Stimulated activated CD4-positive, alpha-beta T cell treated with anti-CD3 and anti-CD28 coated beads, Interleukin-12 subunit alpha, Interleukin-12 subunit beta, amount 100 ng/mL, for 24 hours (primary cell): Measurements from ENCODE around the gene TRIM17.

Experiments used
- DNase-seq, 2 experiments: peaks; one replicate each; pipeline ENCODE4 v3.0.0-alpha.2; 2020; ENCODE audit warnings: low read depth in 2 of 2

Gene TRIM17

DNA sequence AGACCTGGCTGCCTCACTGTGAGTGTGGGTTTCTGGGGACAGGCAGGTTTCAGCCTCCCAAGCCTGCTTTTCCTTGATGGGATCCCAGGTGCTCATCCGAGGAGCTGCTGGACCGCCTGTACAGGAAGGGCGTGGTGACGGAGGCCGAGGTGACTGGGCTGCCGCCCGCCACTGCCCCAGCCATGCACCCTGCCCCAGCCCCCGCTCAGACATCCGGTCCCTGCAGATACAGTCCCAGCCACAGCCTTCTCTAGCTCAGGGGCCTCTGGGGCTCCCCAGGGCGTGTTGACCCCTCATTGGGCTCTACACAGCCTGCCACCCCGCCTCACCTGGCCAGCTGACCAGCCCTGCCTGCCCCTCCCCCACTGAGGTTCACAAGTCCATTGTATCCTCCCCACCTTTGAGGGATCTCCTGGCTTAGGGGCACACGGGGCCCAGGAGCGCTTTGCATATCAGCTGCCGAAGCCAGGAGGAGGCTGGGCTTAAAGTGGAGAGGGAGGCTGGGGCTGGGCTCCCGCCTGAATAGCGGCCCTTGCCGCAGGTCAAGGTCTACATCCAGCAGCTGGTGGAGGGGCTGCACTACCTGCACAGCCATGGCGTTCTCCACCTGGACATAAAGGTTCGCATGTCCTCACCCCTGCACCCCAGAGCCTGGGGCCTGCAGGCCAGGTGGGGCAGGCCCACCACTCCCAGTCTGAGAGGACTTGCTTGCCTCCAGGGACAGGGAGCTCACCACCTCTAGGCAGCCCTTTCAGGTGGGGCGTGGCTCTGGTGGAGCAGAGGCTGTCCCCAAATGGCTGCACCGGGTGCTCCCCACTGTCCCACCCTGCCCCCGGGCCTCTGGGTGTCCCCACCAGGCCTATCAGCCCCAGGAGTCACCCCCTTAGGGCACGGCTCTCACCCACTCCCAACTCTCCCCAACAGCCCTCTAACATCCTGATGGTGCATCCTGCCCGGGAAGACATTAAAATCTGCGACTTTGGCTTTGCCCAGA lies 48.6 kb downstream of the TRIM17 start:
- DNase-seq, result no peak

DNA sequence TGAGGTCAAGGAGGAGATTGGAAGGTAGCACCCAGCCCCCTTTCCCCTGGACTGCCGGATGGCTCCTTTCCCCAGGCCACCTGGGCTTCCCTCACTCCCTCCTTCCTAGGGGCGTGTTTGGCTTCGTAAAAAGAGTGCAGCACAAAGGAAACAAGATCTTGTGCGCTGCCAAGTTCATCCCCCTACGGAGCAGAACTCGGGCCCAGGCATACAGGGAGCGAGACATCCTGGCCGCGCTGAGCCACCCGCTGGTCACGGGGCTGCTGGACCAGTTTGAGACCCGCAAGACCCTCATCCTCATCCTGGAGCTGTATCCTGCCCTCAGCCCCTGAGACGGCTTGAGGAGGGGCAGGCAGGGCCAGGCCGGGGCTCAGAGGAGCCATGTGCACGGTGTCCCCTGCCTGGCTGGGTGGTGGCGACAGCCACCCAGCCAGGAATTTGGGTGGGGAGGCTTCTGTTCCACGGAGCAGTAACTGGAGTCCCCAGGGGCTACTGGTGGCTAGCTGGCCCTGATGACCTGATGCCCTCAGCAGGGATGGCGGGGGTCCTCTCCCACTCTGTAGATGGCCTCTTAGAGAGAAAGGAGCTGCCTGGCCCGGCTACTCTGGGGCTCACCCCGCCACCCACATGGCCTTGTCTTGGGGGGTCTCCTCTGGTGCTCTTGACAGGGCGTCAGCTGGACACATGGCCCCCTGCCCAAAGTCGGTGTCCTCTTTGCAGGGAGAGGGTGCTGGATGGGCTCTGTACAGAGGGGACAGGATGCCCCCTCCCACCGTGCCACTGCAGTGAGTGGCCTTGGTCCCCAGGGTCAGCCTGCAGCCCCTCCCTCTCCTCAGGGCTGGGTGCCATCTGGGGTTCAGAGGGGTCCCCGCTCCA lies 49.6 kb downstream of the TRIM17 start:
- no peak for DNase-seq

DNA sequence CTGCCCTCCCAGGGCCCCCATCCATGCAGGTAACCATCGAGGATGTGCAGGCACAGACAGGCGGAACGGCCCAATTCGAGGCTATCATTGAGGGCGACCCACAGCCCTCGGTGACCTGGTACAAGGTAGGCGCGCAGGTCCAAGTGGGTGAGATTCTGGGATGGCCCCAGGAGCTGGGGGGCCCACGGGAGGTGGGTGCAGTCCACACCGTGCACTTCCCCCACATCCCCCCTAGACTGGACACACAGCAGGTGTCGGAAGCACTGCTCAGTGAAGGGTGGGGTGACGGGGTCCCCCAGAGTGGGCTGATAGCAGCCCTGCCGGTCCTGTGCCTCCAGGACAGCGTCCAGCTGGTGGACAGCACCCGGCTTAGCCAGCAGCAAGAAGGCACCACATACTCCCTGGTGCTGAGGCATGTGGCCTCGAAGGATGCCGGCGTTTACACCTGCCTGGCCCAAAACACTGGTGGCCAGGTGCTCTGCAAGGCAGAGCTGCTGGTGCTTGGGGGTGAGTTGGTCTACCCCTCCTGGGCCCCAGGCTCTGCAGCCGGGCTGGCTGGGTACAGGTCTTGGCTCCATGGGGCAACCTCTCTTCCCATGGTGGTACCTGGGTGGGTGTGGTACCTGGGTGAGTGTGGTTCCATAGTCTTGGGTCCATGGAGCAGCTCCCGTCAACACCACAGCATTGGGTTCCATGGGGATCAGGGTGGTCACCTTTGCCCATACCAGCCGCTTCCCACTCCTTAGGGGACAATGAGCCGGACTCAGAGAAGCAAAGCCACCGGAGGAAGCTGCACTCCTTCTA lies 50.4 kb downstream of the TRIM17 start:
- no peak for DNase-seq

DNA sequence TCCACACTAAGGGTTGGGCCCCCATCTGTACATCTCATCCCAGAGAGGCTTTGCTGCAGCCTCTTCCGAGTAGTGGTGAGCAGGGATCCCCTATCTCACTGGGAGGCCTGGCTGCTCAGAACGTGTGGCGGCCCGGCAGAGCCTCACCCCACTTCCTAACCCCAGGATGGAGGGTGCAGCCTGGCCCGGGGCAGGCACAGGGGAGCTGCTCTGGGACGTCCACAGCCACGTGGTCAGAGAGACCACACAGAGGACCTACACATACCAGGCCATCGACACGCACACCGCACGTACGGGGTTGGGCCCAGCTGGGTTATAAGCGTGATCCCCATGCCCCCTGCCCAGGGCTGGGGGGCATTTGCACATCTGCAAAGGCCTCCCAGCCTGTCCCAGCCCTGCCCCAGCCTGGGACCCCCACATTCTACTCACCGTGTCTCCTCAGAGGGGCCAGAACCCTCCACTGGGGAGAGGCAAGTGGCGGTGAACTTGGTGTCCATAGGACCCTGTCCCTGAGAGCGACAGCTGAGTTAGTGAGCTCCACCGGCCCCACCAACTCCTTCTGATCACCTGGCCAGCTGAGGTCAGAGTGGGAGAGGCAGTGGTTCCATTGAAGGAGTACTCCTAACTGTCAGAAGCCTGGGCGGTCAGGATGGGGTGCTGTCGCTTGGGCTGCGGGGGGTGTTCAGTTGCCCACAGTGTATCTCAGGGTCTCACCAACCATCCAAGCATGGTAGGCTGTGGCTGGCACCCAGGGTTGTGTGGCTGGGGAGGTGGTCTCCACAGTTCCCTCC lies 51.2 kb downstream of the TRIM17 start:
- no peak for DNase-seq

DNA sequence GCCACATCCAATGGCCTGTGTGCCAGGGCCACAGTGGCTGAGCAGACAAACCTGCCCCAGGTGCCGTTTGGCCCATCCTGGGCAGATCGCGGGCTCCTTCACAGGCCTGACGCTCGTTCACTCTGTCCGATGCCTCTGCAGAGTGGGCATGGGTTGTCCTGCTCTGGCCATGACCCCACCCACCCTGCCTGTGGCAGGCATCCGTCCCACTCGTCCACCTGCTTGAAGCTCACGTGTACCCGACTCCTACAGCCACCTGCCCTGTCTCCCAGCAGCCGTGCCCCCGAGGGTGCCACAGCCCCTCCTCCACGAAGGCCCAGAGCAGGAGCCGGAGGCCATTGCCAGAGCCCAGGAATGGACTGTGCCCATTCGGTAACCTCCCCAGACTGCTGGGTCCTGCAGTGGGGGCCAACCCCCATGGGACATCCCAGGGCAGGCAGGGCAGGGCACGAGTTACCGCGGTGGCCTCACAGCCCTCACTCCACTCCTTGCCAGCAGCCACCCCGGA lies 51.9 kb downstream of the TRIM17 start:
- no peak for DNase-seq

DNA sequence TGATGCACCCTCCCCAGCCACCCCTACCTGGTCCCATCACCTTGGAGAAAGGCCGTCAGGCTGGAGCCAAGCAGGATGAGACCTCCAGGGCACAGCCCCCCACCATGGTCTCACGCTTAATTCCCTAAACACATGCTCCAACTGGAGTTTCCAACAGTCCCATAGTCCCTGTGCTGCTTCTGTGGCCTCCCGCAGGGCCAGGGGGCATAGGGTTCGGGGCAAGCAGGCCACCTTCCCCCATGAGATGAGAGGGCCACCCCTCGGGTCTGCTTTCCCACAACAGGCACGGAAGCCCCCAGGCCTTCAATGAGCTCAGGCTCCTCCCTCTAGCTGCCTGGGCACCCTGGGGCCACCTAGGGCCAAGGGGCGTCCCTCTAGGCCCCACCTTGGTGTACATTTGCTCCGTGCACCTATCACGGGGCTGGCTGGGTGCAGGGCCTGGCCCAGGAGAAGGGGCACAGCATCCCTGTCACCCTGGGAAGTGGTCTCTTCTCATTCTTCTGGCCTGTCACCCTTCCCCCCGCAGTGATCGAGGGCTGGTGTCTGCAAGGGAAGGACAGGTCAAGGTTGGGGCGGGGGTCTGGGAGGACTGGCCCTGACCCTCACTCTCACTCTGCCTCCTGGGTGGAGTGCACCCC lies 52.5 kb downstream of the TRIM17 start:
- DNase-seq, result no peak

DNA sequence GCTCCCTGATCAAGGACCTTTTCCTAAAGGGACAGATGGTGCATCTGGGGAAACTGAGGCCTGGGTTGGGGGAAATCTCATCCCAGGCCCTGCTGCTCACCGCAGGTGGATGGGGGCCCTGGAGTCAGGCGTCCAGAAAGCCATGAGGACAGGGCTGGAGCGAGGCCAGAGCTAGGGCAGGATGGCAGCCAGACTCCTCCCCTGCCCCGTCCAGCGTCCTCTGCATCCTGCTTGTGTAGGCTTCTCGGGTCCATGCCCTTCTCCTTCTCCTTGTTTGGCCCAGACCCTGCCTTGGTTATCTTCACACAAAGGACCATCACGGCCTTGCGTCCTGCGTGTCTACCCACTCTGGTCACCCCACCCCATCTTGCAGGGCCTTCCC lies 53.0 kb downstream of the TRIM17 start:
- DNase-seq, result no peak

DNA sequence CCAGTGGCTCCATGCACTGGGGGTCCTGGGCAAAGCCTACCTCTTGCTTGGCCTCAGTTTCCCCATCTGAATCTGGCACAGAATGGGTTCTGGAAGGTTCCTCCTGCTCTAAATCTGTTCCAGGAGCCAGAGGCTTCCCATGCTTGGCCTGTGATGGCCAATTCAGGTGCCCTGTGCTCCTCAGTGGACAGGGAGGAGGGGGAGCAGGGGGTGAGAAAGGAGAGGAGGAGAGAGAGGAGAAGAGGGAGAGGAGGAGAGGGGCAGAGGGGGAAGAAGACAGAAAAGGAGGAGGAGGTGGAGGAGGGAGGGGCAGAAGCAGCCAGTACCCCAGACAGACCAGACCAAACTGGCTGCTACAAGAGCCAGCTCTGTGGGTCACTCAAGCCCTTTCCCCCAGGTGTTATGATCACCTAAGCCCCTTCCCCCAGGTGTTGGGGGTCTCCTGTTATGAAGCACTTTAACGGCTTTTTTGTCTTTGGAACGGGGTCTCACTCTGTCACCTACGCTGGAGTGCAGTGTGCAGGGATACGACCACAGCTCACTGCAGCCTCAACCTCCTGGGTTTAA lies 53.7 kb downstream of the TRIM17 start:
- no peak for DNase-seq

DNA sequence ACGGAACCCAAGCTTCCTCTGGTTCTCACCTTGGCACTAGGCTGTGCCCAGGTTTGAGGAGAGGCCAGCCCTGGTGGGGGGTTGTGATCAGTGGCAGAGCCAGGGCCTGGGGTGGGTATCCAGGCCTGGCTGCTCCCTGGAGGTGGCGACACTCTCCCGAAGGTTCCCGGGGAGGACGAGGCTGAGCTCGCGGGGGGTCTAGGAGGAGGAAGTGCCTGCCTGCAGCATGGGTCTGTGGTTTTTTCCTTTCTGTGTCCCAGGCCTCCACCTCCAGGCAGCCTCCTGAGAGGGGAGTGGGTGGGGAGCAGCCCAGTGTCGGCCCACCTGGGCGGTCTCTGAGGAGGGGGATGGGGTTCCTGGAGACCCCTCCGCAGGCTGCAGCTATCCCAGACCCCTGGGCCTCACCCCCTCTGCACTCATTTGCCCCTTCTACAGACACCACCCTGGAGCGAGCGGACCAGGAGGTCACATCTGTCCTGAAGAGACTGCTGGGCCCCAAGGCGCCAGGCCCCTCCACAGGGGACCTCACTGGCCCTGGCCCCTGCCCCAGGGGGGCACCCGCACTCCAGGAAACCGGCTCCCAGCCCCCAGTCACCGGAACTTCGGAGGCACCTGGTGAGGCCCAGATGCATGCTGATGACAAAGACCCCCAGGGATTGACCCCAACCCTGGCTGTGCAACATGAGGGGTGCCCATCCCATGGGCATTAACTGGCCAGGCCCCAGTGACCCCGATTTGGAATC lies 54.3 kb downstream of the TRIM17 start:
- DNase-seq, result no peak

DNA sequence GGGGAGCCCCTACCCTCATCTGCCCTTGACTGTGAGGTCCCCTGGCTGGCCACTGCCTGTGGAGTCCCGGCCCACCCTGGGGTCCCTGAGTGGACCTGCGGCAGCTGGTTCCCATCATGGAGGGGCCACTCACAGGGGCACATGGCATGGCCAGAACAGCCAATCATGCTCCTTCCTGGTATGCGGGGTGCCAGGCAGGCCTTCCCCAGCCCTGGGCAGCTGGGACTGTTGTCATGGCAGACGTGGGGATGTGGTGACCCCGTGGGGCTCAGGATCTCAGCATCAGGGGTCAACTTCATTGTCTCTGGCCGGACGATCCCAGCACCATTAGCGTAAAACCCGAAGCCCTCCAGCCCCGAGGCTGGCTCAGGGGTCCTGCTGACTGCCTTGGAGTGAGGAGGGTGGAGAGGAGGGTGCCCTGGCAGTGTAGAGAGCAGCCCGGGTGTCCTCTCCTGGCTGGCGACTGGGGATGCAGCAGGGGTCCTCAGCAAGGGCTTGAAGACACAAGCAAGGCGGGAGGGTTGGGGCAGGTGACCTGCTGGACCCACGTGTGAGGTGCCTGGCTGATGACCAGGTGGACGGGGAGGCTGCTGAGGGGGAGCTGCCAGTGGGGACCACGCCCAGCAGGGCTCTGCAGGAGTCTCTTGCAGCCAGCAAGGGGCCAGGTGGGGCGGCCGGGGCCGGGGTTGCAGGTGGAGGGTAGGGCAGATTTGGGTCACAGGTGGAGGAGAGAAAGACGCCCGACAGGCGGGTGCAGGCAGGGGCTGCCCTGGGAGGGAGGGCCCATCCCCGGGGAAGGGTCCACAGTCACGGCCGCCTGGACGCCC lies 55.1 kb downstream of the TRIM17 start:
- DNase-seq, result no peak

DNA sequence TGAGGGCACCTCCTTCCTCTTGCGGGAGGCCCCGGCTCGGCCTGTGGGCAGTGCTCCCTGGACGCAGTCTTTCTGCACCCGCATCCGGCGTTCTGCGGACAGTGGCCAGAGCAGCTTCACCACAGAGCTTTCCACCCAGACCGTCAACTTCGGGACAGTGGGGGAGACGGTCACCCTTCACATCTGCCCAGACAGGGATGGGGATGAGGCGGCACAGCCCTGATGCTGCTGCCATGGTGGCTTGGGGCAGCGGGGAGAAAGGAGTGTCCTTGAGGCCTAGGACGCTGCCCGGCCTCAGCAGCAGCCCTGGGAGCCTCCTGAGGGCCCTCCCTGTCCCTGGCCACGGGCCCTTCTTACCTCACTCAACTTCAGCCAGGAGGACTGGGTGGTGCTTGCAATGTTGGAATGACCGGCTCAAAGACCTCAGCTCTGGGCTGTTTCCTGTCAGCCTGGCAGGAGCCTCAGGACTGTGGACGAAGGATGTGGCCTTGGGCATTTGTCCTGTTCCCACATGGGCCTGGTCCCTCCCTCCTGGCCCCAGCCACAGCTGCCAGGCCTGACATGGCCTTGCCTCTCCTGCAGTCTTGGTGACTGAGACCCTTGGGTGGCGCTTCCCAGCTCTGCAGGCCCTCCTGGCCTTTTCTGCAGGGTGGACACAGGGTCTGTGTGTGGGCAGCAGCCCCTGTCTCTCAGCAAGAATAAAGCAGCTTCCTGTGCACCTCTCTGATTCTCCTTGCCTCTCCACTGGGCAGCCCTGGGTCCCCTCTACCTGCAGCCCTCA lies 55.9 kb downstream of the TRIM17 start:
- DNase-seq, result no peak

DNA sequence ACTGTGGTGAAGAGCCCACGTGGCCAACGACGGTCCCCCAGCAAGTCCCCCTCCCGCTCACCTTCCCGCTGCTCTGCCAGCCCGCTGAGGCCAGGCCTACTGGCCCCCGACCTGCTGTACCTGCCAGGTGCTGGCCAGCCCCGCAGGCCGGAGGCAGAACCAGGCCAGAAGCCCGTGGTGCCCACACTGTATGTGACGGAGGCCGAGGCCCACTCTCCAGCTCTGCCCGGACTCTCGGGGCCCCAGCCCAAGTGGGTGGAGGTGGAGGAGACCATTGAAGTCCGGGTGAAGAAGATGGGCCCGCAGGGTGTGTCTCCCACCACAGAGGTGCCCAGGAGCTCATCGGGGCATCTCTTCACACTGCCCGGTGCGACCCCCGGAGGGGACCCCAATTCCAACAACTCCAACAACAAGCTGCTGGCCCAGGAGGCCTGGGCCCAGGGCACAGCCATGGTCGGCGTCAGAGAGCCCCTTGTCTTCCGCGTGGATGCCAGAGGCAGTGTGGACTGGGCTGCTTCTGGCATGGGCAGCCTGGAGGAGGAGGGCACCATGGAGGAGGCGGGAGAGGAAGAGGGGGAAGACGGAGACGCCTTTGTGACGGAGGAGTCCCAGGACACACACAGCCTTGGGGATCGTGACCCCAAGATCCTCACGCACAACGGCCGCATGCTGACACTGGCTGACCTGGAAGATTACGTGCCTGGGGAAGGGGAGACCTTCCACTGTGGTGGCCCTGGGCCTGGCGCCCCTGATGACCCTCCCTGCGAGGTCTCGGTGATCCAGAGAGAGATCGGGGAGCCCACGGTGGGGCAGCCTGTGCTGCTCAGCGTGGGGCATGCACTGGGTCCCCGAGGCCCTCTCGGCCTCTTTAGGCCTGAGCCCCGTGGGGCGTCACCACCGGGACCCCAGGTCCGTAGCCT lies 56.8 kb downstream of the TRIM17 start:
- no peak for DNase-seq

DNA sequence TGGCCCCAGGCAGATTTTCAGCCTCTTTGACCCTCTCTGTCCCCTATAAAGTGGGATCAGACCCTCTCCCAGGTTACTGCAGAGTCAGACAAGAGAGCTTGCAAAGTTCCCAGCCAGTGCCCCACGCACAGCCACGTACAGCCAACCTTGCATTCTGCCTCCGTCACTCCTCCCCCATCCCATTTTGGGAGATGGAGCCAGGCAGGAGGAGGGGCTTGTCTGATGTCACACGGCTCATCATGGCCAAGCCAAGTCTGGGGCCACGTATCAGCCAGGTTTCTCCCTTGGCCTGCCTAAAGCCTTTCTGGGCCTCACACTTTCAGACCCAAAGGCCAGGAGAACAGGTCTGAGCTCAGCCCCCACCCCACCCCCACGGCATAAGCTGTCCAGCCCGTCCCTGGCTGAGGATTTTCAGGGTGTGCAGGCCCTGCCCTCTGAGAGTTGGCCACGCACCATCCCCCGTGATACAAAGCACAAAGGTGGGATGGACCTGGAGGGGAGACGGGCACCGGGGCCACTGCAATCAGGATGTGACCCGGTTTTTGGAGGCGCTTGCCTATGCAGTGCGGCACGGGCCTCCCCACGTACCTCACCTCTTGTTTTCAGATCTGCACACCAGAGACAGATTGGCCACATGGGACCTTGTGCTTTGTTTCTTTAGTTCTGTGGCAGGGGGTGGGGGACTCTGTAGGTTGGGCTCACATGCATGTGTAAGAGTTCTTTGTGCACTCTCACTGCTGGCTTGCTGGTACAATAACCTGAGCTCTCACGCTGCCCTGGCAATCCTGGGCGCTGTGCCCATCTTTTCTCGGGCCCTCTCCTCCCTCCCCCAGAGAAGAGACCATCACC lies 57.7 kb downstream of the TRIM17 start:
- no peak for DNase-seq

DNA sequence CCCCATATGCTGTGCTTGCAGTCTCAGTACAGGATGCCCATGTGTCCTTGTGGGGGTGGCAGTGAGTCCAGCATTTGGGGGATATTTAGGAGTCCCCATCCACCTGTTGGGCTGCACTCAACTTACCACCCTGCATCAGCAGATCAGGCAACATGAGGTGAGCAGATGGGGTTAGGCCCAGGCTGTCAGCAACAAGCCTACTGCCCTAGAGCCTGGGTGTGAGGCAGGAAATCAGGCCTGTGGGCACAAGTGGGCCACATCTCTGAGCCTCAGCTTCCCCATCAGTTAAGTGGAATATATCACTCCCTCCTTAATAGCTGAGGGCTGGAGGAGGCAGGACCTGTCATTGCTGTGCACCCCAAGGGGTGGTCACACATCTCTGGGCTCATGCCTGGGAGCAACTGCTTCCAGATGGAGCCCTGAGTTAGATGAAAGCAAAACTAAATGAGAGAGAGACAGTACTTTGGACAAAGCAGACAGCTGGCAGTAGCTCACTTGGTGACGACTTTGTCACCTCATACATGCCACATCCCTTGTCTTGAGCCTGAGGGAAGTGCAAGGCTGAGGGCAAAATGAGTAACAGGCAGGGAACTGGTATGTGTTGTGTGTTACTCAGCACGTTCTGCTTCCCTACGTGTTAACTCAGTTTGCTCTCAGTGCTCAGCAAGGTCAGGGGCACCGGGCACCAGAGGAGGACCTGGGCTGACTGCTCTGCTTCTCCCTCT lies 58.5 kb downstream of the TRIM17 start:
- DNase-seq, result no peak
